GM03348 (cell line): ENCODE data around the gene CACNB3.

Experiments
- DNase-seq: peaks from one replicate; pipeline ENCODE4 v3.0.0; 2012; ENCODE audit warnings: low spot score

The CACNB3 gene

GRCh38 chr12:48817873-48818830 lies at the start of gene CACNB3:
CACNB3 (plus strand) TSS chr12:48818496; CDS start chr12:48818930, 434 bp downstream.
- DNase-seq = peak; percentile 91

DNA sequence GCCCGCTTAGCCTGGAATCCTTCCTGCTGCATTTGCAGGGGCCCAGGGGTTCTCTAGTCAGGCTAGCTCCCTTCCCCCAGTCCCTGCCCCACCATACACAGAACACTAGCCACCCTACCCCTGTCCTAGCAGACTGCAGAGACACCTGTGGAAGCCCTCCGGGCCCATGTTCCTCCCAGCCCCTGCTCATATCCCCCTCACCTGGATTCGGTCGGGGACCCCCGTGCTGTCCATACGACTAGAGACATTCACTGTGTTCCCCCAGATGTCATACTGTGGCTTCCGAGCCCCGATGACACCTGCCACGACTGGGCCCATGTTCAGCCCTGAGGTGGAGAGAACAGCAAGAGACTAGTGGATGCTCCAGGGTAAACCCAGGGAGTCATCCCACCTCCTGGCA lies 49.6 kb upstream of the CACNB3 start:
- DNase-seq = no peak

DNA sequence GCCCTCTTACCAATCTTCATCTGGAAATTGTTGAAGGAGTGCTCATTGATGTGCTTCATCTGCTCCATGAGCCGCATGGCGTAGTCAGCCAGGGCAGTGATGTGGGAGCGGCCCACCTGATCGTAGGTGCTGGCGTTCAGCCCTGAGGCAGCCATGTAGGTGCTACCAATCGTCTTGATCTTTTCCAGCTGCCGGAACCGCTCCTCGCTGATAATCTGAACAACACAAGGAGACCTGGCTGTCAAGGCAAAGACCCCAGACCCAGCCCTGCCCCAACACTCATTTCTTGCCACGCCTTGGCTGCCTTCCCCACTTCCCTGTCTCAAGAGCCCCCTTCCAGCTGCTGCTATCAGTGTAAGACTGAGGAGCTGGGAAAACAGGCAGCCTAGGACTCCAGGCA lies 47.5 kb upstream of the CACNB3 start:
- DNase-seq = no peak

GRCh38 chr12:48771588-48772112 lies 46.6 kb upstream of the CACNB3 start:
- no peak for DNase-seq

DNA sequence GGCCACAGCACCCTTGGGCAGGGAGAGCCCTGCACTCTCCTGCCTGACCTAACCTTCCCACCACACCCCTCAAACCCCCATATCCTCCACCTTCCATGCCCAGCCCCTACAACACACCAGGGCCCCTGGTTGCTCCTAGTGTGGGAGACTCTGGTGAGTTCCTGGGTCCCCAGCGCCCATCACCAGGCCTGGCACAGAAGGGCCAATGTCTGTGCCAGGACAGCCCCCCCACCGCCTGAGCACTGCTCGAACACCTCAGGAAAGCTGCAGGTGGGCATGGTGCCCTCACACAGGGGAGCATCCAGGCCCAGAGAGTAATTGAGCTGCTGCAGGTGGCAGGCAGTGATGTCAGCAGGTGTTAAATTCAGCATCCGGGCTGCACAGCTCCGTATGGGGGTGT lies 44.6 kb upstream of the CACNB3 start:
- DNase-seq = no peak

- DNase-seq = no peak
Observed at GRCh38 chr12:48774516-48774915, 43.8 kb upstream of the CACNB3 start.

DNA sequence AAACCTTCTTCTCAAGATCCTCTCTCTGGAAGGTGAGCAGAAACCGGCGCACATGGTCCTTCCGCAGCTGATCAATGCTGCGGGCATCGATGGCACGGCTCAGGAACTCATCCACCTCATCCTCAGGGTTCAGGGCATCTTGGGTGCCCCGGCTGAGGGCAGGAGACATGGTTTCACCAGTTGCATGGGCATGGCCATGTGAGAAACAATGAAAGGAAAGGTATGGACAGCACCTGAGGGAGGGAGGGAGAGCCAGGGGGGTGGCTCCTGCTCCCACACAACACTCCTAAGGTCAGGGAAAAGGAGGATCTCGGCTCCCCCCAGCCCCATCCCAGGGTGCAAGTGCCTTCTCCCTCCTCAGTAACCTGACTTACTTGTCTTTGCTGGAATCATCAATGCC lies 43.0 kb upstream of the CACNB3 start:
- no peak for DNase-seq

DNA sequence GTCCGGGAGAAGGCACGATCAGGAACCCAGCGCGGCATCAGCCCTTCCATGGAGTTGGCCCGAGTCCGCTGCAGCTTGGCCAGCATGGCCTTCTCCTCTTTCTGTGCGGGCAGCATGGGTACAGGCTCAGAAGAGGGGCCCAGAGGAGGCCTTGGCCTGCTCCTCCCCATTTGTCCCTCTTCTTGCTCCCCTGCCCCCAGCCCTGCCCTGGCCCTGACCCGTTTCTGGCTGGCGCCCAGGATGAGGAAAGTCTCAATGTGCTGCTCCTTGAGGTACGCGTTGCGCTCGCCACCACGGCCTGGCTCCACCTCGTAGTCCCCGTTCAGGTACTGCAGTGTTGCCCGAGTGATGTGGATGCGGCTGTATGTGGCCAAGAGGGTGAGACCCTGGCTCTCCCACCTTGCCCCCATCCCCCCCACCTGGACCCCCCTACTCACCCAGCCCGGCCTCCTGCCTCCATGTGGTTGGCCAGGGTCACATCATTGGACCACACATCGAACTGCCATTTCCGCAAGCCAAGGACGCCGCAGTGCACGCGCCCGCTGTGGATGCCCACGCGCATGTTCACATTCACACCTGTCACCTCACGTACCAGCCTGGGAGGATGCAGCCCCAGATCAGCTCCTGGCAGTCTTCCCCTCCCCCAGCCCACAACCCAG lies 42.2 kb upstream of the CACNB3 start:
- DNase-seq = no peak

- DNase-seq = no peak
Observed at GRCh38 chr12:48776956-48777355, 41.3 kb upstream of the CACNB3 start.

DNA sequence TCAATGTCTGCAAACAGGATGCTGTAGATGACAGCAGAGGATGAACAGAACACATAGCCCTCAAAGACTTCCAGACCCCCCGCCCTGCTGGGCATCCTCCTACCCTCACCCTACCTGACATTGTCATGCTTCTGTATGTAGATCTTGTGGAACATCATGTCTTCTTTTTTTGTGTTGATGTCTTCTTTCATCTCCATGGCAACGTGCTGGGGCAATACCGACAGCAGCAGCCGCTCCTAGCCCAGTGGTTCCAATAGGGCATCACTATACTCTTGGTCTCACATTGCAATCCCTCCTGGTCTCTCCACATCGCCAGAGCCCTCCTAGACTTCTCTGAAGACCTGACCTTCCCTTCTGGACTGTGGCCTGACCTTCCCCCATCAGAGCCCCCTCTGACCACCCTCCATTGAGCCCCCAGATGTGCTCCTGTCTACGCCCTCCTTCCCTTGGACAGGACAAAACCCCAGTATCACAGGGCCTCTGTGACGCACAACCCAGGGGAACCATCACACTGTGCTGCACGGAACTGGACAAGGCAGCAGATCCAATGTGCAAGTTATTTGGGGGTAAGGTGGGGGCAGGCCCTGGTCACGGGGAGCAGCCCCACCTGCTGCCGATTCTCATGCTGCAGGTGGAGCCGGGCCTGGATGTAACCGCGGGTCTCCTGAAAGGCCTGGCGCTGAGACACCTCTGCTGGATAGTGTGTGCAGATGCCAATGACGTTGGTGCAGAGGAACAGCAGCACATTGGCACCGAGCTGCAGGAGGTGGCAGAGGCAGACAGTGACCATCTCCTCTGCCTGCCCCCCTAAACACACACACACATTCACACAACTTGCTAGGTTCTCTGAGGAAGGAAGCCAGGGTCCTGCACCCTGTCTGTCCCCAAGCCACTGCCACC lies 40.5 kb upstream of the CACNB3 start:
- DNase-seq = no peak

DNA sequence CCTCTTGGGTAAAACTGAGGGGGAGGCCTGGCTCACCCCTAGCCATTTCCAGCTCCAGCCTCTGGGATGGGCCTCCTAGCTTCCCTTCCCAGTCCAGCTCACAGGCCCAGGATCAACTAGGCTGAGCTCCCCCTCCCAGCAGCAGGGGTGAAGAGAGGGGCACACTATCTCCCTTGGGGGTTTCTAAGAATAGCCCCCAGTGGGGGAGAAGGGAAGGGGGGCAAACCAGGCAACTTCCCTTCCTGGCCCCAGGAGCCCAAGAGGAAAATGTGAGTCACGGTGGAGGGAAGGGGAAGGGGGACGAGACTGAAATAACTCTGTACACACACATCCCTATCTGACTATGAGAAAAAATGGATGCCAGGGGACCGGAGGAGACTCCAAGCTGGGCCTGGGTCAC lies 38.4 kb upstream of the CACNB3 start:
- DNase-seq = no peak

GRCh38 chr12:48780381-48781025 lies 37.8 kb upstream of the CACNB3 start:
- DNase-seq = no peak

DNA sequence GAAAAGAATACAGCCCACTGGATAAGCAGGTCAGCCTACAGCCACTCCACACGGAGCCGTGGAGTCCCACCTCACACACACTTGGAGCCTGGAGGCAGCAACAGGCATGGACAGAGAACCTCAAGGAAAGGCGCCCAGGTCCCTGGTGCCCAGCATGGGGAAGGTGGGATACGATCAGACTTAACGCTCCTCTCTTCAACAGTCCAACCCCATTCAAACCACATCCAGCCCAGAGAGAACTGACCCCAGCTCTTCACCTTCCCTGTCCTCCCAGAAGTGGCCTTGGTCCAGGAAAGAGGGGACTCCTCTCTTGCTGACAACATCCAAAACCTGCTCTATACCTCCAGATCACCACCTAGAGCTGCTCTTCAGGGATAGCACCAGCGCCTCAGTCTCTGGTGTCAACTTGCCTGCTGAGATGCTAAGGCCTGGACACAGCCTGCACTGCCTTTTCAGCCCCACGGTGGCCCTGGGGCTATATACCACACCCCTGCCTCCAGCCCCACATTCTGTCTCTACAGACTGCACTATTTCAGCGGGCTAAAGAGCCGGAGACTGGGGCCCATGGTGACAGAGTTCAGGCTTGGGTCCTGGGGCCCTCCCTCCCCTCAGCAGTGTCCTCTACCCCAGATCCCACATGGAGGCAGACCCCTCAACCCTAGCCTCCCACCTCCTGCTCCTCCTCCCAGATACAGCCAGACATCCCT lies 36.4 kb upstream of the CACNB3 start:
- no peak for DNase-seq

GRCh38 chr12:48782457-48783395 lies 35.6 kb upstream of the CACNB3 start:
- DNase-seq = no peak

DNA sequence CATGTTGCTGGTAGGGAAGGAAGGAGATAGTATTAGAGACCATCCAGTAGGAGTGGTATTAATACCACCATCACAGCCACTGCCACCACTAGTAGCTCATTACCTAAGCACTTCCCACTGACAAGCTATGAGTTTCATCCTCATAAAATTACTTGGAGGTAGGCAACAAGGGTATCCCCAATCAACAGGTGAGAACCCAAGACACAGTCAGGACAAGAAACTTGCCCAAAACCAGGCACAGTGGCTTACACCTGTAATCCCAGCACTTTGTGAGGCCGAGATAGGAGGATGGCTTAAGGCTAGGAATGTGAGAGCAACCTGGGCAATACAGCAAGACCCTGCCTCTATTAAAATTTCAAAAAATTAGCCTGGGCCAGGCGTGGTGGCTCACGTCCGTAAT lies 34.9 kb upstream of the CACNB3 start:
- DNase-seq = no peak

GRCh38 chr12:48786591-48787544 lies 31.4 kb upstream of the CACNB3 start:
- DNase-seq = no peak

GRCh38 chr12:48787791-48788523 lies 30.3 kb upstream of the CACNB3 start:
- DNase-seq = peak; percentile 54

DNA sequence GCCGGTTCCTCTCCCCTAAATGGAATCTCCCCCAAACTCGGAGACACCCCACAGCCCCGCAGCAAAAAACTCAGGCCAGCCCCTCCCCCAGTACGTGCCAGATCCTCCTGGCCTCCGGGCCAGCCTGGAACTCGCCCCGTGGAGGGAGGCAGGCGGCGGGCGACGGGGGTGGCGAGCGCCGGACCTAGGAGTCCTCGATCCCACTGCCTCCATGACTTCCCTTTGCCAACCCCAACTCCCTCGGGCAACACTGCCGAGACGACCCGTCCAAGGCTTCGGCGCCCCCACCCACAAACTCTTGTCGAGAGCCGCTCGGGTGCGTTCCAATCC lies 29.8 kb upstream of the CACNB3 start:
- DNase-seq = peak; percentile 70
